Measurements from ENCODE around the gene MACROD2.
"Not testable (repeated sequence)": the region's sequence is repeated elsewhere in the genome, so short reads cannot be mapped to it uniquely, and the experiment has no call there.

Gene MACROD2

GRCh38 chr20:14953736-14954135, 958.4 kb downstream of the MACROD2 start:
- DNase-seq (ENCODE audit: low spot score) = no peak

- no peak for DNase-seq (ENCODE audit: low spot score)
Observed at GRCh38 chr20:14955399-14955798, 960.1 kb downstream of the MACROD2 start.

- no peak for DNase-seq (ENCODE audit: low spot score)
Observed at GRCh38 chr20:14956026-14956425, 960.7 kb downstream of the MACROD2 start.

DNA sequence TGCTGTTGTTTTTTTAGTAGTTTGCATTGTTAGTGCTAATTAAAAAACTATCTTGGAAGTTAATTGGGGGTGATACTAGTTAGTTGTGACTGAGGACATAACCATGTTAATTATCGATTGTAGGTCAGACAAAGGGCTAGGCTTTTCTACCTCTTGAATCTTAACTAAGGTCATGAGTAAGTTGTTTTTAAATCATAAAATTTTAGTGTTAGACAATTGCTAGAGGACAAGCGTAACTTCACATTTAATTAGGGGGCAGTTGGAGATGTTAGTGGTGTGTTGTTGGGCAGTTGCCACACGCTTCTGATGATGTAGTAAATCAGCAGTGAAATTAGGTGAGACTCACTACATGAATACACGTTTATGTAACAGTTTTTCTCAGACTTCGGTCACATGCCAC, 961.2 kb downstream of the MACROD2 start:
- DNase-seq (ENCODE audit: low spot score) = no peak

DNA sequence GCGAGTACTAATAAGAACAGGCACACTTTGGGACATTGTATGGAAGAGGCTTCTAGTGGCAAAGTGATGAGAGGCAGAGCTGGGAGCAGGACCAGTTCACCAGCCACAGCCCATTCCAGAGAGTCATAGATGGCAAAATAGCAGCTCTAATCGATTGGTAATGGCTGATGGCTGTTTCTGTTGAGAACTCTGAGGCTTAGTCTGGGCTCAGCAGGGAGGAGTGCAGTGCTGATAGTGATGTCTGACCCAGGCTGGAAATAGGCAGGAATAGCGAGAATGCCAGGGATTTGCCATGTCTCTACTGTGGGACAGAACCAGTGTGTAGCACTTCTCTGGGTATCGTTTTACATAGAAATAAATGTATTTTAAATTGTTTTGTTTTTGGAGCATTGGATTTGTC, 962.1 kb downstream of the MACROD2 start:
- no peak for DNase-seq (ENCODE audit: low spot score)

- no peak for DNase-seq (ENCODE audit: low spot score)
Observed at GRCh38 chr20:14958626-14959025, 963.3 kb downstream of the MACROD2 start.

DNA sequence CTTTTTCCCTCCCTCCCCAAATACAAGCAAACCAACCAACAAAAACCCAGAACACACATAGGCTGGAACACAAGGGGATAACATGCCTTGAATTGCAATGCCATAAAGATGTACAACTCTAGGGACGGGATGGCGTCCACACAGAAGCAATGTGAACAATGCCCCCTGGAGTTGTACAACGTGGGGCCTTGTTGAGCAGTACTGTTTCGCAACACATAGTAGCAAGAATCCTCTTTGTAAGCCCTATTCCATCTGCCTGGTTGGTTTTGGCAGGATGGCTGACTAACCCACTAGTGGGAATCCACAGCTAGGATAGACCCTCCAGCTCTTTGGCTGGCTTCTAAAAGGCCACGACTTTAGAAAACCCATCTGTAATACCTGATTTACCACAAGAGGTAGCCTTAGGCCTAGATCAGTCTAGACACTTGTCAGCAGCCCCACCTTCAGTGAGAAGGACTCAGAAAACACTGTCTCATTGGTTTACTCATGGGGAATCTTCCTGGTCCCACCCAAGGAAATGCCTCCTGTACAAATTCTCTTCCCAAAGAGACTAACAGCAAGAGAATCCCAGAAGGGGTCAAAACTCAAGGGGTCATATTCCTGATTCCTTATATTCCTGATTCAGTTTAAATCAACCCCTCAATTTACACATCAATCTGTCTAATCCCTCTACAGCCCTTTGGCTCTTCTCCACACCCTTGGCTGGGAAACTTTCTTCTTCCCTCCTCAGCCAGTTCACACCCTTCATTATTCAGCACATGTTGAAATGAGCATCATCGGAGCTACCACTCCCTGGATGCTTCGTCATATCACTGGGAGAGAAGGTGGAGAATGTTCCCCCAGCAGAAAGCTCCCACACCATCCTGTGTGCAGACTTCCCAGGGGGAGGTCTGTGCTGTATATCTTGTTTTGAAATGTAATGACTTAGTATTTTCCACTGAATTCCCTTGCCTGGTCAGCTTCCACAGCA, 964.5 kb downstream of the MACROD2 start:
- DNase-seq (ENCODE audit: low spot score) = no peak

DNA sequence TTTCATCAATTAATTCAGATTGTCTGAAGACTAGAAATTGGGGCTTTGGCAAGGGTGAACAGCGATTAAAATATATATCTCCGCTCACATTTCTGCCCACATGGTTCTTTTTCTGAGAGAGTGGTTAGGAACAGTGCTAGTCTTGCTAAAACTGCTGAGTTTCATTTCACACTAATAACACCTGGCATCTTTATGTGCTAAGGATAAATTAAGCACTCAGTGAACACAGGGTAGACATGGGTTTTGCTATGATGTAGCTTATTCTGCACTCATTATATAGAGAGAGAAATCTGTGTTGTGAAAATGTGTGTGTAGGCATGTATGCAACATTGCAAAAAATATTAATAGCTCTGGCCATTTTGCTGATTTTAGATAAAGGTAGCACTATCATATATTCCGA, 965.5 kb downstream of the MACROD2 start:
- DNase-seq (ENCODE audit: low spot score) = no peak

GRCh38 chr20:14963262-14963663, 967.9 kb downstream of the MACROD2 start:
- no peak for DNase-seq (ENCODE audit: low spot score)

- no peak for DNase-seq (ENCODE audit: low spot score)
Observed at GRCh38 chr20:14966203-14966602, 970.9 kb downstream of the MACROD2 start.

- no peak for DNase-seq (ENCODE audit: low spot score)
Observed at GRCh38 chr20:14966808-14967207, 971.5 kb downstream of the MACROD2 start.

DNA sequence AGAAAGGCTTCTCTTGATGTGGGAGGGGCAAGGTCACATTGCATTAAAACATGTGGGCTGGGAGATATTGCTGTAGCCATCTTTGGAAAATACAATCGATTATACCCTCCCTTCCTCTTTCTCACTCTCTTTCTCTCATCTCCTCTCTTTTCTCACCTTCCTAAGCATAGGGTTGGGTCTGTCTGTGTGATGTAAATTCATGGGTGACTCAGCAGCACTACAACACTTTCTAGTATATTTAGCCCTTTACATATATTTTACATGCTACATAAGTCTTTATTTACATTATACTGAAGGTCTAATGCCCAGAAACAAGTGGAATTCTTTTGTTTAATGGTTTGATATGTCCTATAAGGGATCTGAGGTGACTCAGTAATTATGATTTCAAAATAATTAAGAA, 976.9 kb downstream of the MACROD2 start:
- DNase-seq (ENCODE audit: low spot score) = no peak

- DNase-seq (ENCODE audit: low spot score) = no peak
Observed at GRCh38 chr20:14972690-14973089, 977.4 kb downstream of the MACROD2 start.

GRCh38 chr20:14979453-14979986, 984.2 kb downstream of the MACROD2 start:
- no peak for DNase-seq (ENCODE audit: low spot score)

- not testable (repeated sequence) for DNase-seq (ENCODE audit: low spot score)
Observed at GRCh38 chr20:14981486-14981885, 986.2 kb downstream of the MACROD2 start.

GRCh38 chr20:14982324-14982723, 987.0 kb downstream of the MACROD2 start:
- DNase-seq (ENCODE audit: low spot score) = not testable (repeated sequence)

DNA sequence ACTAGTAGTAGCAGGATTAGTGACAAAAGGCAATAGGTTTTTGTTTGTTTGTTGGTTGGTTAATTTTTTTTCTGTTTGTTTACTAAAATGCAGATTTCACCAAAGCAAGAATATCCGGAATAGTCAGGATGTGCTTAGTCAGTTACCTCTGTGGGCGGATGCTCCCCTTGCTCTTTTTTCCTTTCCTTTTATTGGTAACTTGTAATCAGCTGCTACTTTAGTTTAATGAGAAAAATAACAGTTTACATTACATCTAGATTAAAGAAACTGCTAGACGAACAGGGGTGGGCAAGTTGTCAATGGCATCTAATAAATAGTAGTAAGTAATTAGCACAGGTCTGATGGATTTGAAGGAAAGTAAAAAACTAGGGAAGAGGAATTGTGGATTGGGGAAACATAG, 989.0 kb downstream of the MACROD2 start:
- DNase-seq (ENCODE audit: low spot score) = no peak

GRCh38 chr20:14984768-14985622, 989.7 kb downstream of the MACROD2 start:
- no peak for DNase-seq (ENCODE audit: low spot score)

- DNase-seq (ENCODE audit: low spot score) = no peak
Observed at GRCh38 chr20:14986026-14986655, 990.8 kb downstream of the MACROD2 start.

- DNase-seq (ENCODE audit: low spot score) = no peak
Observed at GRCh38 chr20:14986656-14987055, 991.3 kb downstream of the MACROD2 start.

DNA sequence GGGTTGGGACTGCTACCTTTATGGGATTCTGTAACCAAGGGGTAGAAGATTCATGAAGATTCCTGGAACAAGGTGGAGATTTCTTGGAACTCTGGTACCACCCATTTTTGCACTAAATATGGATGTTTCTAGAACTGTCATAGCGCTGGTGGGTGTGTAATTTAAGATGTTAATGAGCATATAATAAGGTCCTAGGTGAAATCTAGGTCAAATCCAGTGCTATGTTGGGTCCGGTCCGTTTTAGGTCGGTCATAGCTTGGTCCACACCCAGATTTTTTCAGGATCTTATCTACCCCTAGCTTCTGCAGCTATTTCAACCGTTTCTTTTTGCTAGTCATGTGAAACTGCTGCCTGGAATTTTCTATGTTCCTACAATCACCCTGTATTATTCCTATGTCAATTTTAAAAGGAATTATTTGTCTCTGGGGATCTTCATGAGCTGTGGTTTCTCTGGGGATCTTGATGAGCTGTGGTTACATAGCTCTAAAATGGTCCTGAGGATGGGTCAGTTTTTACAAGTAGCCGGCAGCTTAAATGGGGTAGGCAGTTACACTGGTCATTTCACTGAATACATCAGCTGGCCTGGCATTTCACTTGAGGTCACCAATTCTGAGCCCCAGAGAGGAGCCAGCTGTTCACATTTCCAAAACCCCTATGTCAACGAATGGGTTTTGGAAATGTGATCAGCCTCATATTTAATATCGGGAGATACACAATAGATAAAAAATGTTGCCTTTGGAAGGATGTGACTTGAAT, 994.4 kb downstream of the MACROD2 start:
- no peak for DNase-seq (ENCODE audit: low spot score)
